Measurements from ENCODE around the gene GMPR2. TPM values are rescaled to one million over a fixed set of nuclear protein-coding genes. Genes with fewer than 3 reads are reported as not detected.
A peak's percentile ranks its signal among the peaks of the same experiment; 100 is the strongest.
"Not testable (repeated sequence)": the region's sequence is repeated elsewhere in the genome, so short reads cannot be mapped to it uniquely, and the experiment has no call there.

The GMPR2 gene
- total RNA-seq, 1 donor from 2014 or later = 102 TPM

- no peak for DNase-seq
Measured at GRCh38 chr14:24231263-24232120, 1.2 kb upstream of the GMPR2 start.

GRCh38 chr14:24232121-24232644 is 546 bp upstream of the GMPR2 start, which contains the start of gene NEDD8:
NEDD8 (minus strand) TSS chr14:24232367; CDS start chr14:24232267, 100 bp downstream.
- DNase-seq = peak; percentile 96

GRCh38 chr14:24233538-24233866 is 773 bp downstream of the GMPR2 start:
- no peak for DNase-seq

- no peak for DNase-seq
Measured at GRCh38 chr14:24234095-24235005, 1.6 kb downstream of the GMPR2 start.

- DNase-seq = no peak
Measured at GRCh38 chr14:24235804-24236688, 3.3 kb downstream of the GMPR2 start.

GRCh38 chr14:24236689-24237462 is 4.1 kb downstream of the GMPR2 start:
- no peak for DNase-seq

GRCh38 chr14:24237463-24237955 is 4.8 kb downstream of the GMPR2 start:
- no peak for DNase-seq

- DNase-seq = no peak
Measured at GRCh38 chr14:24238123-24238522, 5.4 kb downstream of the GMPR2 start.

GRCh38 chr14:24238527-24239037 is 5.9 kb downstream of the GMPR2 start:
- DNase-seq = no peak

GRCh38 chr14:24240110-24240918 is 7.6 kb downstream of the GMPR2 start:
- no peak for DNase-seq

GRCh38 chr14:24241829-24242443 is 9.2 kb downstream of the GMPR2 start:
- peak; percentile 97 for DNase-seq

- DNase-seq = no peak
Measured at GRCh38 chr14:24243336-24243836, 10.7 kb downstream of the GMPR2 start.

GRCh38 chr14:24245350-24245749 is 12.6 kb downstream of the GMPR2 start:
- not testable (repeated sequence) for DNase-seq

- DNase-seq = no peak
Measured at GRCh38 chr14:24246765-24247212, 14.1 kb downstream of the GMPR2 start.

GRCh38 chr14:24247422-24247821 is 14.7 kb downstream of the GMPR2 start:
- no peak for DNase-seq

- no peak for DNase-seq
Measured at GRCh38 chr14:24249230-24250021, 16.7 kb downstream of the GMPR2 start.

GRCh38 chr14:24250354-24250753 is 17.6 kb downstream of the GMPR2 start:
- no peak for DNase-seq

- DNase-seq = no peak
Measured at GRCh38 chr14:24251880-24252288, 19.2 kb downstream of the GMPR2 start.

Data from tongue (tissue), 2 donors.